Activated T-cell treated with anti-CD3 and anti-CD28 coated beads, Interleukin-2, amount 50 U/mL, for 72 hours (primary cell): ENCODE measurements around the gene CRB2. TPM values are rescaled to one million over a fixed set of nuclear protein-coding genes. Genes with fewer than 3 reads are reported as not detected.

Experiments
- ATAC-seq, 2 donors: fragments of 150-1000 bp; cut with Tn5 transposase; replicated peaks in 1 of 2; 2 replicates each; pipeline ENCODE4 v1.10.0; 2021; ENCODE audit warnings: moderate library complexity in 2 of 2, mild to moderate bottlenecking in 1 of 2
- DNase-seq, 2 donors: peaks; one replicate each; pipeline ENCODE4 v3.0.0; 2021 to 2022; ENCODE audit warnings: mixed read lengths in 1 of 2
- H3K27ac Mint-ChIP-seq: one replicate; pipeline ENCODE4 v1.8.0; 2022; ENCODE audit warnings: mild to moderate bottlenecking, moderate library complexity, mixed read lengths
- H3K27me3 Mint-ChIP-seq: one replicate; pipeline ENCODE4 v1.8.0; 2022; ENCODE audit warnings: low read depth, mixed read lengths
- H3K36me3 Mint-ChIP-seq, 2 donors: one replicate each; pipeline ENCODE4 v1.8.0; 2022; ENCODE audit warnings: mixed read lengths in 2 of 2, mild to moderate bottlenecking in 1 of 2; ENCODE audit not compliant: insufficient read depth in 2 of 2
- H3K4me1 Mint-ChIP-seq: one replicate; pipeline ENCODE4 v1.8.0; 2022; ENCODE audit warnings: low read depth, mixed read lengths
- H3K4me3 Mint-ChIP-seq, 2 donors: one replicate each; pipeline ENCODE4 v1.8.0; 2022; ENCODE audit warnings: mild to moderate bottlenecking in 2 of 2, mixed read lengths in 2 of 2, moderate library complexity in 2 of 2
- H3K9me3 Mint-ChIP-seq, 2 donors: one replicate each; pipeline ENCODE4 v1.8.0; 2022; ENCODE audit warnings: mixed read lengths in 2 of 2
- total RNA-seq, 2 donors: library from RNA; stranded (reverse); gene quantifications; one replicate each; pipeline ENCODE4 v1.2.3, GENCODE V29; 2022

Gene CRB2
- total RNA-seq, 2 donors from 2014 or later: not detected

DNA sequence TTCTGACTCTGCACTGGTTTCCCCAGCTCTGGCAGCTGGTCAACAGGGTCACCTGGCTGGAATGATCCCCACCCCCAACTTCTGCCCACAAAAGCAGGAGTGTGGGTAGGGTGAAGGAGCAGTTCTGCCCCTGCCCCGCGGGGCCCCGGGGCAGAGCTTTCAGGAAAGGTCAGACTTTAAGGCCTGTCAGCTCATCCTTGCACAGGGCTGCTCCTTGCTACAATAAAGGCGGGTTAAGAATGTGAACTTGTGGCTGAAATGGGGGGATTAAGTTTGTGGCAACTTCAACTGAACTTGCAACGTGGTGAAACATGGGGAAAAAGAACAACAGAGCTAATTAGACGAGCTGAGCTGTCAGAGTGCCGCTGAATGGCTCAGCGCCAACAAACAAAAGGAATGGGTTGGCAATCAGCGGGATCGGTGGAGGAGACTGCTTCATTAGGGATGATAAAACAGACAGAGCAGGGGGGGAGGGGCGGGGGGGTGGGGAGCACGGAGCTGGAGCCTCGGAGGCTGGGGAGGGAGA lies 50.8 kb downstream of the CRB2 start:
- Mint-ChIP-seq H3K9me3 (no peaks in the 10 kb centered on the region), H3K4me3 (no peak overlapping the region), H3K4me1 (no peaks in the 10 kb centered on the region), H3K27ac (no peak overlapping the region), H3K27me3 (no peaks in the 10 kb centered on the region), H3K36me3 (no peaks in the 10 kb centered on the region)
- ATAC-seq (no peak), DNase-seq (no peak)

DNA sequence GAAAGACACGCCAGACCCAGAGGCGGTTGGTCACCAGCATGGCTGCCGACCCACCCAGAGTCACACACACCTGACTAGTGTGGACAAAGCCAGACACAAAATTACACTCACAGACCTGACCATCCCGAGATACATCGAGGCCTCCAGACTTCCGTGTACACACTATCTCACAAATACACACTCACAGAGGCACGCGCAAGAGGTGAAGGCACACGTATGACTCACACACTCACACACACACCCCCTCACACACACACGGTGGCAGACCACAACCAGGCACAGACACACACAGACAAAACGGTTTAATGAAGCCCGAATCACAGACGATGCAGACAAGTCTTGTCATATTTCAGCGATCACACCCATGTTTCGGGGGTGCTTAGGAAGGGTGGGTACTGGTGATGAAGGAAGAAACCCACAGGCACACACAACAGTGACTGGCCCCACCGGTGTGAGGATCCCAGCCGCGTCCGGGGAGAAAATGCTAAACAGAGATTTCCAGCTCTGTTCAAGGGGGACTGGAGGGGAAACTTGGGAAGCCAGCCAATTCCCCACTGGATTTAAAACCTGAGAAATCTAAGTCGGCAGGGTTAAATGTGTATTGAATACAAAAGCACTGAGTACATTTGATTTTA lies 51.3 kb downstream of the CRB2 start:
- H3K4me1 Mint-ChIP-seq: no peaks in the 10 kb centered on the region
- no peaks in the 10 kb centered on the region for H3K27me3 Mint-ChIP-seq
- no peaks in the 10 kb centered on the region for H3K36me3 Mint-ChIP-seq
- no peak for DNase-seq
- H3K4me3 Mint-ChIP-seq: no peak overlapping the region
- H3K9me3 Mint-ChIP-seq: no peaks in the 10 kb centered on the region
- no peak for ATAC-seq
- H3K27ac Mint-ChIP-seq: no peak overlapping the region

DNA sequence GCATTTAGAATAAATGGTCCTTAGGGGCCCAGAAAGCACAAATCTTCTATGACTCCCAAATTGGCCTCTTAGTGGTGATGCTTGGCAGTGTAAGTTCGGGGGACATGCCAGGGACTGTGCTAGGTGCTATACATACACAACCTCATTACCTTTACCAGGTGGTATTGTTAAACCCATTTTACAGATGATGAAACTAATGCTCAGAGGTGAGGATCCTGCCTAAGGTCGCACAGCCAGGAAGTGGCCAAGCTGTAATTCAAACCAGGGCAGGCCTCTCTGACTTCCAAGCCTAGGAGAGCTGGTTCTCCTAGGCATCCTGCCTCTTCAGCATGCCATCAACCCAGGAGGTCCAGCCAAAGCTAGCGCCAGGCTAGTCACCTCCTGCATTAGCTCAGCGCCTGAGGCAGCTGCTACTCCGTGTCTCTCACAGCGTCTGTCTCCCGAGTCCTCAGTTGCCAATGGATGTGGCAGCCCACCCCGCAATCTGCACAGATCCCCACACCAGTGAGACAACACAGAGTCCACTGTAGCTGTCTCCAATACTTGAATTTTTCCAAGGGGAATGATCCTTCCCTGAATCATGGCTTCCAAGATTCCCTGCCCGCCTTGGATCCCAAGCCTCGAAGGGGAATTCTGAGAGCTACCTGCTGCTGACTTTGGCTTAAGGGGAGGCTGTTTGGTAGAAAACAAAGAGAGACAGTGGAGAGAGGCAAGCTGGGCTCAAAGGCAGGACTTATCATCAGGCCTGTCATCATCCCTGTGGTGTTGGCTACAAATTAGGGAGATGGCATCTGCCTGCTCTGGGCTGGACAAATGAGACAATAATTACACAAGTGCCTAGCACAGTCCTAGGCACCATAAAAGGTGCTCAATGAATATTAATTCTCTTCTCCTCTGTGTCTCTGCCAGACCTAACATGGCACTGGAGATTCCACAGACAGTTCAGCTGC lies 52.6 kb downstream of the CRB2 start:
- H3K27ac Mint-ChIP-seq: no peak overlapping the region
- no peaks in the 10 kb centered on the region for H3K27me3 Mint-ChIP-seq
- no peak overlapping the region for H3K4me3 Mint-ChIP-seq
- no peaks in the 10 kb centered on the region for H3K9me3 Mint-ChIP-seq
- DNase-seq (no peak), ATAC-seq (no peak)
- no peaks in the 10 kb centered on the region for H3K4me1 Mint-ChIP-seq
- no peaks in the 10 kb centered on the region for H3K36me3 Mint-ChIP-seq

DNA sequence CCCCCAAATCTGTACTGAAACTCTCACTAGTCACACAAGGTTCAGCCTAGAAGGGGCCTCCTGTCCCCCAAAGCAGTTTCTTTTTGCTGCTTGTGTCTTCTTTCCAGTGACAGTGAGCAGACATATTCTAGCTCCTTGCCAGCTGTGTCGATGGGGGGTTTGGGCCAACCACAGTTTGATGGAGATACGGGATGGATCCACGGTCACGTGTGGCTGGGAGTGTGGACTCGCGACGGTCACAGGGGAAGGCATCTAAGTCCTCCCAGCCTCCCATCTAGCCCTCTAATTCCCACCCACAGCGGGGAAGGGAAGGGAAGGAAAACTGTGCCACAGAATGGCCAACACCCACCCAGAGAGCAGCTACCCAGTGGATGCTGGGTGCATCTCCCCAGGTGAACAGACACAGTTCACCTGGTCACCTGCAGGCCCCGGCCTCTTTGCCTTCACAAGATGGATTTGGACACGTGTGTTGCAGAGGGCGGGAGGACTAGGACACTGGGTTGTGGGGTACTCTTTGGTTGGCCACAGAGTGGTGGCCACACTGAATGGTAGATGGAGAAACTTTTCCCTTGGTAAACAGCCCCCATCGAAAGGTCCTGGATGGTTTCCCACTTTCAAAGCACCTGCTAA lies 54.4 kb downstream of the CRB2 start:
- ATAC-seq: no peak

DNA sequence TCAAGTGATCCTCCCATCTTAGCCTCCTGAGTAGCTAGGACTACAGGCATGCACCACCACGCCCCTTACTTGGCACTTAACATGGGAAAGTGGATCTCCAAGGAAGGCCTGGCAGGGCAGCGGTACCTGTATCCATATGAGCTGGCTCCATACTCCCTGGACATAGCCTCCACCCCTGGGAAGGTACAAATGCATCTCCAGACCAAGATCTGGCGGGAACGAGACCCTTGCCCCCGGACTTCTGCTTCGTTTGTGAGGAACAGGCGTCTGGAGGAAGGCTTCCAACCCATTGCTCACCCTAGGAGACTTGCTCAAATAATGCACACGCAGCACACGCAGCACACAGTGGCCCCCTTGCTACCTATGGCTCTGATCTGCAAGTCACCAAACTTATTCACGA lies 55.2 kb downstream of the CRB2 start:
- no peaks in the 10 kb centered on the region for H3K4me1 Mint-ChIP-seq
- DNase-seq (no peak), ATAC-seq (no peak)
- no peak overlapping the region for H3K4me3 Mint-ChIP-seq
- no peaks in the 10 kb centered on the region for H3K9me3 Mint-ChIP-seq
- H3K27me3 Mint-ChIP-seq: no peaks in the 10 kb centered on the region
- H3K27ac Mint-ChIP-seq: no peak overlapping the region
- no peaks in the 10 kb centered on the region for H3K36me3 Mint-ChIP-seq

More for the DNA sequence above, 54.4 kb downstream of the CRB2 start:
- Mint-ChIP-seq H3K9me3 (no peaks in the 10 kb centered on the region), H3K27ac (no peak overlapping the region), H3K4me1 (no peaks in the 10 kb centered on the region), H3K4me3 (no peak overlapping the region), H3K27me3 (no peaks in the 10 kb centered on the region), H3K36me3 (no peaks in the 10 kb centered on the region)
- no peak for DNase-seq

DNA sequence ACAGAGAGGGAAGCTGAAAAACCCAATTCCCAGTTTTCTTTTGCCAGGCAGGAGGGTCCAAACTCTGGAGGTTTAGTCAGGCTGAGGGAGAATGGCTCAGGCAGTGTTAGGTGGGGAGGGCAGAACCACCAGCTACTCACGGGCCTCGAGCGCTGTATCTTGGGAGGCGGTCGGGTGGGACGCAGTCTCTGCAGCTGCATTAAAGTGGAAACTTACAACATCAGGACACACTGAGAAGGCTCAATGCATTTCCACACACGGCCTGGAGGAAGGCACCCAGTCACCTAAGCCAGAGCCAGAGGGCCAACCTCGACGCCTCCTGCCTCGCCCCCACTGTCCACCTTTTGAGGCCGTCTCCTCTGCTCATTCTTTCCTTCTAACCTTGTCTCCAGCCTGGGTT lies 55.6 kb downstream of the CRB2 start:
- DNase-seq (no peak), ATAC-seq (no peak)
- no peaks in the 10 kb centered on the region for H3K36me3 Mint-ChIP-seq
- H3K27ac Mint-ChIP-seq: no peak overlapping the region
- H3K4me3 Mint-ChIP-seq: no peak overlapping the region
- no peaks in the 10 kb centered on the region for H3K4me1 Mint-ChIP-seq
- no peaks in the 10 kb centered on the region for H3K27me3 Mint-ChIP-seq
- no peaks in the 10 kb centered on the region for H3K9me3 Mint-ChIP-seq

DNA sequence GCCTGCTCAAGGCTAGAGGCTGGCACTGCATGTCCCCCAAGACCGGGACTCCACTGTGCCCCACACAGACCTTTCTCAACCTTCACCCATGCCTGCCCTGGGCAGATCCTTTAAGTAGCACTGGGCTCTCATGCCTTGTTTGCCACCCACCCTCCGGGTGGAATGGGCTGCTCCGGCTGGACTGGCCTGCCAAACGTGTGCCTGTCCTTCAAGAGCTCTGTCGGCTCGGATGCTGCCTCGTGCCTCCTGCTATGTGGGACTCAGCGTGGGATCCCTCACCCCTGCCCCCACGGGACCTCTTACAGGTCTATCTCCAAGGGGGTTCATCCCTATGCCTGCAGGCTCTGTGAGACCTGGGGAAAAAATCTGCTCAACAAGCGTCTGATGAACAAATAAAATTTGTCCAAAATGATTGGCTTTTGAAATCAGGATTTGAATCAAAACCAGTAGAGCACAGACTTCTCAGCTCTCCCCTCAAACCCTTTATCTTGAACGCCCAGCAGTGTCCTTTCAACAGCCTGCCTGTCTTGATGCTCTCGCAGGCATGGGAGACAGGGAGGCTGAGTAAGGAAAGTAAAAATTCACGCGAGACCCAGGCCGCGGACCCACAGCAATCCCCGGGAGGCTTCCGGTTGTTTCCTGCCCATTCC lies 56.3 kb downstream of the CRB2 start:
- no peaks in the 10 kb centered on the region for H3K4me1 Mint-ChIP-seq
- H3K9me3 Mint-ChIP-seq: no peaks in the 10 kb centered on the region
- ATAC-seq (no peak), DNase-seq (no peak)
- no peaks in the 10 kb centered on the region for H3K27me3 Mint-ChIP-seq
- no peaks in the 10 kb centered on the region for H3K36me3 Mint-ChIP-seq
- no peak overlapping the region for H3K27ac Mint-ChIP-seq
- H3K4me3 Mint-ChIP-seq: no peak overlapping the region

DNA sequence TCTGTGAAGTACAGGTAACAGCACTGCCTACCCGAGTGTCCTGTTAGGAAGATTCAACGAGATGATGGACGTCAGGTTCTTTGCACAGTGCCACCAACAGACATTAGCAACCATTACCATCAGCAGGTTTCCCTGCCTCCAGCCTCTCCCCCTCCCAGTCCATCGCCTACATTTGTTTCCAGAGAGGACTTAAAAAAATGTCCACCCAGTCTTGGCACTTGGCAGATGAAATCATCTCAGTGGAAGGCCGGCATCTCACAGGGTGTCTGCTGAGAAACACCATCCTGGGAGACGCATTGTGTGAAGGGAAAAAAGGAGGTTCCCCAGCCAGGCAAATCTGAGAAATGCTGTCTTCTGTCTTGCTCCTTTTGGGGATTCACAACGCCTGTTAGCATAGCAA lies 58.2 kb downstream of the CRB2 start:
- H3K9me3 Mint-ChIP-seq: no peaks in the 10 kb centered on the region
- no peak for ATAC-seq
- no peak overlapping the region for H3K4me3 Mint-ChIP-seq
- DNase-seq: no peak
- H3K27ac Mint-ChIP-seq: no peak overlapping the region
- H3K4me1 Mint-ChIP-seq: no peaks in the 10 kb centered on the region
- no peaks in the 10 kb centered on the region for H3K36me3 Mint-ChIP-seq
- no peaks in the 10 kb centered on the region for H3K27me3 Mint-ChIP-seq

DNA sequence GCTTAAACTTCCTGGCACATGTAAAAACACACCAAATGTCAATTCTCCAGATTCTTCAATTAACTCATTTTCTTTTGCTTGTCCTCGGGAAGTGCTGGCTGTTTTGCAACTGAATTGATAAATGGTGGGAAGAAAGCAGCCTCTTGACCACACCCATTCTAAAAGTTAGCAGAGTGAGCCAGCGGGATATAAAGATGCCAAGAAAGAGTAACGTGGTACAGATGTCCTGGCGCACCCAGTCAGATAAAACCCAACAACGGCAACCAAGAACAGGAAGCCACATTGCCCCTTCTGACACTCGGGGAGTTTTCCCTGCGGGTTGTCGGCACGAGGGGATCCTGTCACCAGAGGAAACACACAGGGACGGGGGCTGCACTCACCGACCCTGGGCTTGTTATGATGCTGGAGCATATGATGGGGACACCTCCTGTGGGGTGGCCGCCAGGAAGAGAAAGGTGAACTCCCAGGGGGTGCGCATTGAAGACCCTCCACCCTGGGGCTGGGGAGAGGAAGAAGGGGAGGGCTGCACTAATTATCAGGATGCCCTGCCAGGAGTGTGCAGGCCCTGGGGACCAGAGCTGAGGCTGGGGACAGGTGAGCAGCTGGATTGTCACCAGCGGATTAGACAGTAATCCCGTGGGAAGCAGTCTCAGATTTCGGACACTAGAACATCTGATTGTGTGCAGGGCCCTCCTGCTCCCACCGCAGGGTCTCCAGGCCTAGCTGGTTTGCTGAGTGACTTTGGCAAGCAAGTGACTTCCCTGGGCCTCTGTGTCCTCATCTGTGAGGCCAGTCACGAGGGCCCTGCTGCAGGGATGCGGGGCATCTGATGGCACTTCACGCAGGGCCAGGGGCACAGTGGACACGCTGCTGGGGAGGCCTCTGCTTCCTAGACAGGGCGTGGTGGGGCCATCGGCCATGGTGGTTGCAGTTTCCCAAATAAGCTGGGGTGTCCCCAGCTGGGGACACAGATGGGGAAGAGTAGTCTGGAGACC lies 59.2 kb downstream of the CRB2 start:
- H3K27ac Mint-ChIP-seq: no peak overlapping the region
- no peak overlapping the region for H3K4me3 Mint-ChIP-seq
- no peak for DNase-seq
- ATAC-seq: peak in 1 of 2 donors; percentile 19
- H3K9me3 Mint-ChIP-seq: no peaks in the 10 kb centered on the region
- no peaks in the 10 kb centered on the region for H3K27me3 Mint-ChIP-seq
- no peaks in the 10 kb centered on the region for H3K4me1 Mint-ChIP-seq
- H3K36me3 Mint-ChIP-seq: no peaks in the 10 kb centered on the region

DNA sequence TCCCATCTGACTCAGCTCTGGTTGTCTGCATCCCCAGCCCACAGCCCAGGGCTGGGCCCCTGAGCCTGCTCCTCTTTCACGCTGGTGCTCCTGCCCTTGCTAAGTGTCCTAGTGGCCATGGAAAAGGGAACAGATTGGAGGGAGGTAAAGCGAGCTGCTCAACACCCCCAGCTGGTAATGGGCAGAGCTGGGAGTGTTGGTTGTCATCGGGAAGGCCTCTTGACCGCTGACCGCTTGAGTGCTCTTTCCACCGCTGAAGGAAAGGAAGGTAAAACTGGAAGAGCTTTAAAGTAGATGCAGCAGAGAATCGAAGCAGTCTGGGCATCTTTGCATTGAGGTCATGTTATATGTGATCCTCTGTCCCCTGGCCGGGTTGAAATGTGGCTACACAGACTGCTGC lies 60.2 kb downstream of the CRB2 start:
- Mint-ChIP-seq H3K4me1 (no peaks in the 10 kb centered on the region), H3K4me3 (no peak overlapping the region), H3K27ac (no peak overlapping the region), H3K36me3 (no peaks in the 10 kb centered on the region), H3K9me3 (no peaks in the 10 kb centered on the region), H3K27me3 (no peaks in the 10 kb centered on the region)
- no peak for ATAC-seq
- no peak for DNase-seq

DNA sequence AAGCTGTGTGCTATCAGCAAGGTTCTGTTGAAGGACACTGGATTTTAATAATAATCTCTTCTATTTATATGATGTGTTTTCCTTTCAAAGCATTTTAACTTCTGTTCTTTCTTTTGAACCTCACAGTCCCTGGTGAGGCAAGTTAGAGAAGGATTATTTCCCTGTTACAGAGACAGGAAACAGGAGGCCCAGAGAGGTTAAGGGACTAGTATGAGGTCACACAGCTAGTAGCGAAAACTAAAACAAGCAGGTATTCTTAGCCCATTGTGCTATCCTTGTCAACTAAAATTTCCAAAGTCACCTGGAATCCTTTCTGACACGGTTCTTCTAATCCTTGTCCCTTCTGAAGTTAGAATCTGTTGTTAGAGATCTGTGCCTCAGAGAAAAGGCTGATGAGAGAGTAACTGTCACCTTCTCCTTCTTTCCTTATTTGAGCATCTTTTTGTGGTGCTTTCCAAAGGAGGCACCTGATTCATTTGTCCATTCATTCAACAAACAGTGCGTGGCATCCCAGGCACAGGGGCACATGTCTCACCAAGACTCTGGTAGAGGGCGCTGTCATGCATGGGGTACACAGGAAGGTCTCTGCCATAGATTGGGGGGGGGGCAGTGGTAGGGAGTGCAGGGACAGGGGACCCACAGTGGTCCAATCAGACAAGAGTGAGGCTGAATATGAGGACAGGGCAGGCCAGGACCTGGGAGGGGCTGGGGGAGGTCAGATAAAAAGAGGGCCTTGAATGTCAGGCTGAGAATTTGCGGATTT lies 61.5 kb downstream of the CRB2 start:
- DNase-seq (no peak), ATAC-seq (no peak)
- Mint-ChIP-seq H3K9me3 (no peaks in the 10 kb centered on the region), H3K4me3 (no peak overlapping the region), H3K27ac (no peak overlapping the region), H3K4me1 (no peaks in the 10 kb centered on the region), H3K36me3 (no peaks in the 10 kb centered on the region), H3K27me3 (no peaks in the 10 kb centered on the region)
